Eye (tissue), 1 donor: ENCODE results near the gene CACNA1D.

Experiments
- DNase-seq: peaks from one replicate; pipeline ENCODE4 v3.0.0-alpha.2; 2015

The CACNA1D gene

DNA sequence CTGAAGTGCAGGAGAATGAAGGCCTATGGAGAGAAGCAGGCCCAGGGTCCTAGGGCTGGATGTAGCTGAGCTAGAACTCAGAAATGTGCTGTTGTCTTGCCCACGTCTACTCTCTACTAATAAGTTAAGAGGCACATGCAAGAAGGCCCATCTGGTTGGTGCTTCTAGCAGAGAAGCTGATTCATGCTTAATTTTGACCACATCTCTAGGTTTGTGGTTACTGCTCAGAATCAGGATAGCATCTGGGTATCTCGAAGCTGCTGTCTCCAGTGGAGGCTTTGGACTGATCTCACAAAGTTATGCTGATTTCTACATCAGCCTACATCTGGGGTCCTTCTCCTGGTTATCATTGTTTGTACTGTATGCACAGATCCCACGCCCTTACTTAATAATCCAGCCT is 87.3 kb downstream of the CACNA1D start:
- DNase-seq = no peak

DNA sequence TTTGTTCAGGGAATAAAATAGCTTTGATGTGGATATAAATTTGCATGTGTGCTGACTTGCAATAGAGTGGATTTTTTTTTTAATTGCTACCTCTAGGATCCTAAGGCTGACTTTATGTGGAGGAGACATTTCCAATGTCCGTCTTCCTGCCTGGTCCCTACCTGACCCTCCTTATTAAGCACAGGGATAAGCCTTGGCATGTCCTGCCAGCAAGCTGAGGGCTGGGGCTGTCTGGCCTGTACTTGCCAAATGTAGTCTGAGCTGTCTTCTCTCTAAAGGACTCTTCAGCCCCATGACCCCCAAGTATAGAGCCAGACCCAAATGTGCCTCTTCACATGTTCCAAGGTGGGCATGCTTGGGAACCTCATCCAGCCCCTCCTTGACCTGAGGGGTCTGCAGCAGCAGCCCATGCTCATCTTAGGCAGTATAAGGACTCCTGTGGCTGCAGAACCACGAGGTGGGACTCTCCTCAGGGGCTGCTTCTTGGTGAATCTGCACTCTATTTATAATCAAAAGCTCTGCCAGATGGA is 88.8 kb downstream of the CACNA1D start:
- DNase-seq = no peak

DNA sequence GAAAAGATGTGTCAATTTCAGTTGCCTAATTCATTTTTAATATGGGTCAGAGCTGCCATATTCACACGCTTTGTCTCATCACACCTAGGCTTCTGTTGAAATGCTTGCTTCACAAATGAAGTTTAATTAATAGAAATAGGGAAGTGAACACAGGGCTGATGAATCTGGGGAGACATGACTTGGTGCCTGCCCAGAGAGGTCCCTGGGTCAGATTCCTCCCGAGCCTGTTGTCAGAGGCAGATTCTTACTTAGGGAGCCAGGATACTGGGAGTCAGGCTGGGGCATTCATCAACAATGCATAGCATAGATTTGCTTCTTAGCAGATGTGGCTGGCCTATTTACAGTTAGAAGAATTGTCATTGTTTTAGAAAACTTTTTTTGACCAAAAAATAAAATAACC is 90.6 kb downstream of the CACNA1D start:
- DNase-seq = no peak

DNA sequence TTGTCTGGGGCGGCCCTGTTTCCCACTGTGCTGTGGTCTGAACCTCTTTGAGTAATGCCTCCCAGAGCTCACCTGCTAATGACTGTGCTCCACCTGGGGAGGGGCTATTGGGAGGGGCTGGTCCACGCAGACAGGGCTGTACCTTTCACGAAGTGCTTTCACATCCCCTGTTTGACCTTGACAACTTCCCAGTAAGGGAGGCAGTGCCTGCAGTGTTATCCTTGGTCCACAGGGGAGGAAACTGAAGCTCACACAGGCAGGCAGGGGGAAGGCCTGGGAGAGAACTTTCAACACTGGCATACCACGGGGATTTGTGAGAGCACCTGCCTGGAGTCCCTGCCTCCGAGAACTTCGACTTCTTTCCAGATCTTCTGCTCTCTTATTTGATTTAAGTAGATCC is 91.2 kb downstream of the CACNA1D start:
- no peak for DNase-seq

DNA sequence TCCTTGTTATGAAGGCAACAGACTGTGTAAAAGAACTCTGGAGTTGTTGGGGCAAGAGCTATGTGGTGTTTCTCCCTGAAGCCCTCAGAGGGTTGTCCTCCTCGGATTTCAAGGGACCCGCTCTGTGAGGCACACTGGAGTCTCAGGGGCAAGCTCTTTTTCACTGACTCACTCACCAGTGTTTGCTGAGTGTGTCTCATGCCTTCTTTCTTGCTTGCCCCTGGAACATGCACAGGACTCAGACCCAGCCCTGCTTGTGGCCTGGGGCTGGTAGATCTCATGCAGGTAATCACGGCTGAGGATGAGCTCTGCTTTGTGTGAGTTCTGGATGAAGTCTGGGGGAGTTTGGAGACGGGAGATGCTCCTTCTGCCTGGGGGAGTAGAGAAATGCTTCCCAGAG is 93.7 kb downstream of the CACNA1D start:
- DNase-seq = no peak

DNA sequence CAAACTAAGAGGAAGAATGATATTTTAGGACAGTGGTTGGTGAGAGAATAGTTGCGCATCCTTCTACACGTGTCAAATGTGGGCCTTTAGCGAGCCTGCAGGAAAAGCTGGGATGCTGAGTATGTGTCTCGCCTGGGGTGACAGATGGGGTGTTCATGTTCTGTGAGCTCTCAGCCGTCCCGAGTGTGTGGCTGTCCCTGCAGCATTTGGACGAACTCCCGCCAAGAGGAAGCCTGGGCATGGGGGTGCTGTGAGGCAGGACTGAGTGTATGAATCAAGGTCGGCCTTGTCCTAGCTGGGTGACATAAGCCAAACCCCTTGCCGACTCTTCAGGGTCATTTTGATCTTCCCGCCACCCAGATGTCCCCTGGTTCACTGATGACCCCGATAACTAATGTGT is 94.8 kb downstream of the CACNA1D start:
- DNase-seq = no peak

DNA sequence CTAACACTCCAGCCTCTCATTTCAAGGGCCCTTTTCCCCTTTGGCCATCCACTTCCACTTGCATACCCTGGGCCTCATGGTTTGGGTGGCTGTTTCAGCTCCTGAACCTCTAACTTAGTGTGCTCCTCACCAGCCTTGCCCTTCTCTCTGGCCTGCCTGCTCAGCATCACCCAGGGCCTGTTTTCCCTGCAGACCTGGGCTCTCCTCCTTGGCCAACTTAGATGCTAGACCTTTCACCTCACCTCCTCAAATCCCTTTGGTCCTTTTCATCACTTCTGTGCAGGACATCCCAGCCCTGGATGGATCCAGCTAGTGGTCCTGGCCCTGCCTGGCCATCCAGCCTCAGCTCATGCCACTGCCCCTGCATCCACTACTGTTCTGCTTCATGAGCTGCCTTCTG is 95.4 kb downstream of the CACNA1D start:
- DNase-seq = no peak

DNA sequence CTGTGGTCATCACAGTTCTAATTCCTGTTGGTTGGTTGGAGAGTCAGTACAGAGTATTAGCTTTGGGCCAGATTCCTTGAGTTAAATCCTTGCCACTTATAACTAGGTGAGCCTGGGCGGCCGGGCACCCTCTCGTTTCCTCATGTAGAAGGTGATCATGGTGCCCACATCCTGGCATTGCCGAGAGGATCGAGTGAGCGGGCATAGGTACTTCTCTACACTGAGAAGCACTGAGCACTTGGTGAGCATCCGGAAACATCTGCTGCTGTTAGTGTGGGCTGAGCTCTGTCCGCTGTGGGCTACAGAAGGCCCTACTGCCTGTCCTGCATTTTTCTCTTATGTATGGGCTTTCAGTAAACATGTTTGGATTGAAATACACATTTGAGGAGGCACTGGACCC is 96.2 kb downstream of the CACNA1D start:
- no peak for DNase-seq

DNA sequence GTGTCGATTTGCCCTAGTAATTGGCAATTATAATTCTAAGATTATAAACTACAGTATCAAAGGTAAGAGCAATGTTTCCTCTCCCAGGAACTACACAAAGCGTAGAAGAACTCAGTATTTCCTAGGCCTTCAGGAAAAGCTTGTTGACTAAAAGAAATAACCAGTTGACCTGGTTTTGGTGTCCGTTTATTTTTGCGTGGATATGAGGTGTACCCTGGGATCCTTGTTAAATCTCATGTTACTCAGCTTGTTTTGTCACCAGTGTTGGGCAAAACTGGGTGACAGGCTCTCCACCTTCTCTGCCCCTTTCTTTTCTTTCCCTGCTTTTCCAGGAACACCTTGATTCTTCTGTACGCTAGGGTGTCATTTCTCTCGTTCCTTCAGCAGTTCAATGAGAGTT is 97.2 kb downstream of the CACNA1D start:
- no peak for DNase-seq

DNA sequence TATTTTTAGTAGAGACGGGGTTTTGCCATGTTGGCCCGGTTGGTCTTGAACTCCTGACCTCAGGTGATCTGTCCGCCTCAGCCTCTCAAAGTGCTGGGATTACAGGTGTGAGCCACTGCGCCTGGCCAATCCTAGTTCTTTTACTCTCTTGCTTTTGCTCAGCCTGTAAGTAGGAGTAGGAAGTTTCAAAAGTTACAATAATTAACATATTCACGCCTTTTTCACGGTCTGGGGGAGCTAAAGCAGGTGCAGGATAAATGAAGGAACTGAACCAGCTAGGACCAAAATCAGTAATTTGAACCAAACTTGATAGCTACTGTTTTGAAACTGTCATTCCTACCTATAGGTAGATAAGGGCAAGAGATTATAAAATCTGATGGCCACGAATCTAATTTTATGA is 98.5 kb downstream of the CACNA1D start:
- no peak for DNase-seq

DNA sequence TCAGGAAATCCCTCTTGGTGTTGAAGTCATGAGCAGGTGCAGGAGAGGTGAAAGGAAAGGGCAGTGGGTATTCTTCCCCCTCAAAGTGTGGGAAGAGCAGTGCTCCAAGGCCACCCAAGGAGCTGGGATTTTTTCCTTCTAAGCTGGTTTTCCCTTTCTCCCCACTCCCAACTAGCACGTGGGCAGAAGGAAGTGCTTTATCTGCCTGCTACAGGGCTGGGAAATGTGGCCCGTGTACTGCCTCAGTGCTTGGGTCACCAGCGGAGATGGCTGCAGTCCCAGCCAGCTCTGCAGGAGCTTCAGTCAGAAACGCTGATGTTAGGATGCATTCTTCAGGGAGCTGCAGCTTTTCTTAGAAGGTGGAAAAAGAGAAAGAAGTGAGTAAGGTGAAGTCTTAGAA is 99.2 kb downstream of the CACNA1D start:
- DNase-seq = no peak

DNA sequence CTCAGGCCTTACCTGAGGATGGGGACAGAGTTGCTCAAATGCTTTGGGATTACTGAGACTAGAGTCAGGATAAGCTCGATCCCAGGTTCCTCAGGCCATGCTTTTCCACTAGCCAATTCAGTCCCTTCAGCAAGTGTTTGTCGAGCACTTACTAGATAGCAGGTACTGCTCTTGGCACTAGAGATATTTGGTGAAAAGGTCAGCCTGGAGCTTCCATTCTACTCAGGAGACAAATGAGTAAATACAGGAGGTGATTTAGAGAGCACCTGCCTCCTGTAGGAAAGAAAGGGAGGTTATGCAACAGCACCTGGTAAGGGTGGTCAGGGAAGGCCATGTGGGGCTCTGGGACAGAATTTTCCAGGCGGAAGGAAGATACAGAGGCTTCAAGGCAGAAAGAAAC is 99.9 kb downstream of the CACNA1D start:
- DNase-seq = no peak

DNA sequence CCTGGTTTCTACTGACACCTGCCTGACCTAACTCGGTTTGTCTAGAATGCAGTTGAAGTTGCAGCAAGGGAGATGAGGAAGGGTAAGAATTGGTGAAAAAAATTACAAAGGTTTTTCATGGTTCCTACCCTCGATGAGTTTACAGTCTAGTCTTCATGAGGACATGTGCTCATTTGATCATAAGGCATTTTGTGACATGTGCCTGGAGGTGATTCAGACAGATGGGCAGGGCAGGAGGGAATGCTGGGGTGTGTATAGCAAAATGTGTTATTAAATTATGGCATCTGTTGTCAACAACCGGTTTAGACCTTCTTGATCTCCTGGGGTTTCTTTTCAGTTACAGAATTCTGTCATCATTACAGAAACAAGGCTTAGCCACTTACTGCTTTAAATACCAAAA is 101.2 kb downstream of the CACNA1D start:
- DNase-seq = no peak

DNA sequence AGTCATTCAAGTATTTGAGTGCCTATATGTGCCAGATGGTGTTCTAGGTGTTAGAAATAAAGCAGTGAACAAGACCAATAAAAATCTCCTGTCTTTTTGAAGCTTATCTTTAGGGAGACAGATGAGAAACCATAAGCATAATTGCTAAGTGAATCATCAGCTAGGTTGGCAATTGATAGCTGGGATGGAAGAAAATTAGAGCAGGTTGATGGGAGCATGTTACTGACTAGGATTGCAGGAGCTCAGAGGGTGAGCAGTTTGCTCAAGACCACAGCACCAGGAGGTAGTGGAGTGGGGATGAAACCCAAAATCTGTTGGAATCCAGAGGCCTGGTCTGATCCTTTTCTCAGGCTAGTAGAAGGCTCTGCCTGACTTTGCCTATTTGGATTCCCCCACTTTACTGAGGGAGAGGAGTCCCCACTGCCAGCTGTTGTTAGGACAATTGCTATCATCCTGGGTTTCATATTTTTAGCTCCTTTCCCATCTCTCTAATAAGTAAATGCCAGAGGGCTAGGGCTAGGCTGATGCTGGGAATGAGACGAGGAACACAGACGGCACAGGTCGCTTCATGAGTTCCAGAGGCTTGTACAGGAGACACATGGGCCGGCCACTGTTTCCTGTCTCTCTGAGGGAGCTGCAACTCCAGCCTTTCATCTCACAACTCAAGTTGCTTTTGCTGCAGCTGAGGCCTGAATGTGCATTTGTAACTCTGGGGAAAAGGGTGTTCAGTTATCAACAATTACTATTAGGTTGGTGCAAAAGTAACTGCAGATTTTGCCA is 102.9 kb downstream of the CACNA1D start:
- DNase-seq = no peak

DNA sequence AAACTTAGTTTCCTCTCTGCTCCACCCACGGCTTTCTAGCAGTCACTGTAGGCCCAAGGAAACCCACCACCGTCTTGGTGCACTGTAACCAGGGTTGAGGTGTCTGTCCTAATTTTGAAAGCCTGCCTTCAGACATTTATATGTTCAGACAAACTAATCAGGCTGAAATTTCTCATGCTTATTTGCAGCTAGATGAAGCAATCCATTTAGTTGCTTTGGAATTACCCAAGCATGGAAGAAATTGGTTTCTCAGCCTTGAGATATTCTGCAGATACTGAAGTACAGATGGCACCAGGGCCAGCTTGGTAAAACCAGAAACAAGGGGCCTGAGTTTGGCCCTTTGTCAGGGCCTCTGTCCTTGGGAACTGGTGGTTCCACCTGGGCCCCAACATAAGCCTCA is 105.4 kb downstream of the CACNA1D start:
- DNase-seq = peak; percentile 69

DNA sequence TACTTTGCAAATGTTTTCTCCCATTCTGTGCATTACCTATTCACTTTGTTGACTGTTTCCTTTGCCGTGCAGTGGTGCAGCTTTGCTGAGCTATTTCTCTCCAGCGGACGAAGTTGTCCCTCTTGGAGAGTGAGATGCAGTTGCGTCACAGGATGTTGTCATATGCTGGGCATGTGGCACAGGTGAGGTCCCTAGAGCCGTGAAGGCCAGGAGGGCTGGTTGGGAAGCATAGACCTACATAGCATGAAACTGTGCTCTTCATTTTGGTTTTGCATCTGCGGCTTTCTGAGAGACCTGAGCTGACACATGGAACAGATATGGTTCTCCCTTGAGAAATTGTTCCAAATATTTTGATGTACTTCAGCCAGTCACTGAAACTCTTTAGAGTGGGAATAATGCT is 108.5 kb downstream of the CACNA1D start:
- no peak for DNase-seq

DNA sequence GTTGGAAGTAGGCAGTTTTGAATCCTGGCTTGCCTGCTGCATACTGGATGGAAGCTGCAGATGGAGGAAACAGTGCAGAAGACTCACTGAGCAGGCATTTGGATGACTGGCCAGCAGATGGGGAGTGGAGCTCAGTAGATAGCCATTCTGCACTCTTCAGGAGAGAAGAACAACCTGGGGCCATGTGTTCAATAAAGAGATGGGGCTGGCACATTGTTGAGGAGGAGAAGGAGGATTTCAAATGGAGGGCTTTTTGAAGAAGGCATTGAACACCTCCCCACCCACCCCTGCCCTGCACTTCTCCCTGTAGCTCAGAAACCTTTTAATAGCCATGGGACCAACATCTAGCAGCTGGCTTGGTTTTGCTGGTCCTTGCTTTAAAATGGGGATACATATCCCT is 109.8 kb downstream of the CACNA1D start:
- no peak for DNase-seq

DNA sequence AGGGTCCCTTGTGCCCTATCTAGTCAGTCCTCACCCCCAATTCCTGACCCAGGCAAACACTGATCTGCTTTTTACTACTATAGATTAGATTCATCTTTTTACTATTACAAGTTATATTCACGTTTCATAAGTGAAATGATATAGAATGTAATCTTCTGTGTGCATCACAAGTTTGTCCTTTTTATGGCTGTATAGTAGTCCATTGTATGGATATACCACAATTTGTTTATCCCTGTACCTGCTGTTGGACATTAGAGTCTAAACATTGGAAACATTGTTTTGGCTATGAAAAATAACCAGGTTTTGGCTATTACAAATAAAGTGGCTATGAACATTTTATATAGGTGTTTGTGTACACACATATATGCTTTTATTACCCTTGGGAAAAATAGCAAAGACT is 112.4 kb downstream of the CACNA1D start:
- no peak for DNase-seq

DNA sequence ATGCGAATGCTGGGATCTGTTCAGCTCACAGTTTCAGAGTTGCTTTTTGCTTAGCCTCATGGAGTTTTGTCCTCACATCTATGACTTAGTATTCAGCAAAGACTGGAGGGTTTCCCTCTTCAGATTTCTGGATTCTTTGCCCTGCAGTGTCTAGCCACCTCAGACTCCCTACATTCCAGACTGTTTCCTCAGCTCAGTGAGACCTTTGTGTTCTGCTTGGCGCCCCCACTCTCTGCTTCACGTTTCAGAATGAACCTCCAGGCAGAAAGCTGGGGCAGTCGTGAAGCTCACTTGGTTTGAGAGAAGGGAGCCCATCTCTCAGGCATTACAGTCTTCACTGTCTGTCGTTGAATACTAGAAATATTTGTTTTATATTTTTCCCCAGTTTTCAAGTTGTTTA is 118.1 kb downstream of the CACNA1D start:
- no peak for DNase-seq

DNA sequence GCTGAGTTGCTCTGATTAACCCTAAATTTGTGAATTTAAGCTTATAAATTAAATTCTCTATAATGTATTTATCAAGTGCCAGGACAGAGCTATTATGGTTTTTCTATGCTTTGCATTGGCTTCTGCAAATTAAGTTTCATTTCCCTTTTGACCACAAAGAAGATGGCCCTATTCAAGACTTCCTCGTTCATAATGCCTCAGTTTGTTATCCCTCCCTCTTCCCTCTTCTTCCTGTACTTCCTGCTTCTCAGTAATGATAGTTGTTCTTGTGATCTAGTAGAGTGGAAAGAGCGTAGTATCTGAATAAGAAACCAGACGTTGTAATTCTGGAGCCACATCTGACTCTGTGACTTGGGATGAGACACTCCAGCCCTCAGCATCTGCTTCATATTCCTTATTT is 118.7 kb downstream of the CACNA1D start:
- no peak for DNase-seq

DNA sequence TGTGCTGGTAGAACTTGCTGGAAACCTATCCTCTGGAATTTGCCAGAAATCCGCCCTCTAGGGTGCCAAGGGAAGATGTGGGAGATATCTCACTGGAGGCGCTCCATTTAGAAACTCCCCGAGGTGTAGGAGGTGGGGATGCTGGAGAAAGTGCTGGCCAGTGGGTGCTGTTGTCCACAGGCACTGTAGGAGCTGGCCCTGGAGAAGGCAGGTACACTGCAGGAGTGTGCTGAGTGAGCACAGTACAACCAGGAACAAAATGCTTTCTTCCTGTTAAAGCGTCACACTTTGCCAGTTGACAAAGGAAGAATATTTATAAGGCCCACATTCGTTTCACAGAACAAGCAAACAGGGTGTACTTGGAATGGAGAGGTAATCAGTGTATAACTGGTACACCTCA is 119.9 kb downstream of the CACNA1D start:
- DNase-seq = no peak

DNA sequence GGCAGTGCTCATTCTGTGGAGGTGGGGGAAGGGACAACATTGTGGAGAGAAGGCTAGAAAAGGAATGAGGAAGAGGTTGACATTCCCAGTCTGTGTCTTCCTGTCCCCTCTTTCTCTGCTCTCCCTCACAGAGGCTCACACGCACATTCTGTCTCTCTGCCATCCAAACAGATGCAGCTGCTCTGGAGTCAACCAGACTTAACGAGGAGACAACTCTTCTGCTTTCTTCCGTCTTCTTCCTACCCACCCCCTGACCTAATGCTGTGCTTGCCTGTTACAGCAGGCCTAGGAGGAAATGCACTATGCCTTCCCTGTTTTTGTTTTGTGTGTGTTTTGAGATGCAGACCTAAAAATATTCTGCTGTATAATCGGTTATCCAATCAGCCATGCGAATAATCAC is 121.9 kb downstream of the CACNA1D start:
- peak; percentile 36 for DNase-seq

DNA sequence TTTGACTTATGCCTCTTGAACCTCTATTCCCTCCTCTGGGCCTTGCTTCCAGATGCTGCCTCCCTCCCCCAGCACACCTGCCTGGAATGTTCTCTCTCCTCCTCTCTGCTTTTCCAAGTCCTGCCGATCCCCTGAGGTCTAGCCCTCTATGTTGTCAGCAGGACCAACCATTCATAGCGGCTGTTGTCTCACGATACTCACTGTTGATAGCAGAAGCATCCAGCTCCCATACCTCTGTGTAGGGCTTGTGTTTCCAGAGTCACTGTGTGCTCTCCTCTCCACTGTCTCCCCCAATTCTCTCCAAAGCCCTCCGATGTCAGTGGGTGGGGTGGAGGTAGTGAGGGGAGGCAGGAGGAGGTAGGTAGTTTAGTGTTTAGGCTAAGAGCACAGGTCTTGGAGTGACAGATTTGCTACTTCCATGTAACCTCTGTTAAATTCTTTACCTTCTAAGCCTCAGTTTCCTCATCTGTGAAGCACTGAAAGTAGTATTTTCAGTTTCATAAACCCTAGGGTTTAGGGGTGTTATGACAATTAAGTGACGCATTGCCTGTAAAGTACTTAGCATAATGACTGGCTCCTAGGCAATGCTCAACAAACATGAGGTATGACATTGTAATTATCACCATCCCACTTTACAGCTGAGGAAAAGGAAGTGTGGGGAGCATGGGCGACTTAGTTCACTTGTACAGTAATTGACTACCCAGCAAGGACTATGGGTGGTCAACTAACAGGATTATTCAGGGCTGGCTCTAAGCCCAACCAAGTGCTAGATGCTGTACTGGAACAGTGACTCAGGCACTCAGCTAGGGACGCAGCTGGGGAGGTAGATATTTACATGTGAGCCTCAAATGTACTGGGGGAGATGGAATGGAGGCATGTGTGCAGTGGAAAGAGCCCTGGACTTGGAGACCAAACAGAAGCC is 122.8 kb downstream of the CACNA1D start:
- DNase-seq = no peak

DNA sequence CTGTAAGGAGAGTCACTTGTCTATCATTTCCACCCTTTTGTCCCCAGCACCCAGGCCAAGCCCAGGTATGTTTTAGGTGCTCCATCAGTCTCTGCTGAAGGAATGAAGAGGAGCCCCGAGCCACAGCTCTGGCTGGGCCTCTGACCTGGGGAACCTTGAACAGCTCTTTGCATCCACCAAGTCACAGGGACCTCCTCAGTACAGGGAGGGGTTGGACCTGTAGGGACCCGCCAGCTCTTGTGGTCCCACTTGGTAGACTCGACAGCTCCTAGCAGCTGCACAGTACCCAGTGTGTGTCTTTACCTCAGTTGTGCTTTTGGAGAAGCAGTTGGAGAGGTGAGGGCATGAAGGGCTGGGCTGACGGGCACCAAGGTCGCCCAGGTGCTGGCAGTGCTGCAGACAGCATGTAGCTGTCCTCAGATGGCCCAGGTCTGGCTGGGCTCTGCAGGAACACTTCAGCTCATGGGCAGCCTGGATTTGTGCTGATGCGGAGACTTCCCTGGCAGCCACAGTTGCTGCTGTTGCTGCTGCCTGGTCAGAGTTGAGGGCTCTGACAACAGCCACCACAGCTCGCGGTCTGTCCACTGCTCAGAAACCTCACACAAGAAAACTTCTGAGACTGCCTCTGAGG is 123.6 kb downstream of the CACNA1D start:
- no peak for DNase-seq
